A549 (cell line): ENCODE data around the gene EMSY. TPM values are rescaled to one million over a fixed set of nuclear protein-coding genes. Genes with fewer than 3 reads are reported as not detected.
A peak's percentile ranks its signal among the peaks of the same experiment; 100 is the strongest.

Experiments
- ATAC-seq, 2 experiments: fragments of 200-7000 bp in 1 of 2; fragments of >200 bp in 1 of 2; cut with Nextera tagmentation in 1 of 2; cut with Tn5 transposase in 1 of 2; 3 replicates each; pipeline versions ENCODE4 v1.8.0 to v1.9.1; 2018 to 2020; ENCODE audit warnings: mild to moderate bottlenecking in 1 of 2, moderate library complexity in 1 of 2
- CTCF ChIA-PET: fragments of 300-600 bp; sonication (Branson Sonifier 250); formaldehyde crosslinking; extraction: SDS; loops from one replicate; lab custom pipeline; 2021; ENCODE audit warnings: antibody characterized with exemption, inconsistent platforms; lab: Yijun Ruan, JAX
- POLR2A ChIA-PET: fragments of 350-600 bp; formaldehyde crosslinking; extraction: SDS; loops from one replicate; lab custom pipeline; 2021; ENCODE audit warnings: antibody characterized with exemption, inconsistent platforms; lab: Yijun Ruan, JAX
- DNase-seq, 2 experiments: peaks; one replicate each; pipeline versions ENCODE4 v3.0.0 to v3.0.0-alpha.2; 2011 to 2016; ENCODE audit warnings: low read depth in 1 of 2, low spot score in 1 of 2
- FAIRE-seq: peaks from 2 replicates; lab custom pipeline; 2011; peaks lifted over from hg19 to GRCh38; lab: Jason Lieb, UNC
- H3K27ac ChIP-seq, 2 experiments: fragments of >200 bp; sonication (Bioruptor Twin); formaldehyde crosslinking; 3 replicates each; pipeline ENCODE4 v1.5.1; 2016 to 2017
- H3K4me1 ChIP-seq: fragments of >200 bp; sonication (Bioruptor Twin); formaldehyde crosslinking; 3 replicates; pipeline ENCODE4 v1.6.1; 2016
- H3K4me2 ChIP-seq: fragments of >200 bp; sonication (Bioruptor Twin); formaldehyde crosslinking; 3 replicates; pipeline ENCODE4 v1.6.1; 2016
- H3K4me3 ChIP-seq: fragments of >200 bp; sonication (Bioruptor Twin); formaldehyde crosslinking; 3 replicates; pipeline ENCODE4 v1.5.1; 2016
- H3K9me3 ChIP-seq: fragments of >200 bp; sonication (Bioruptor Twin); formaldehyde crosslinking; 3 replicates; pipeline ENCODE4 v1.6.1; 2016
- BHLHE40 ChIP-seq: IDR thresholded peaks from 2 replicates; pipeline ENCODE4 v1.6.1; 2012; ENCODE audit warnings: low read depth, low read length, inconsistent platforms
- CBX8 ChIP-seq: fragments of 200-600 bp; sonication (generic); IDR thresholded peaks from 2 replicates; pipeline ENCODE4 v1.6.1; 2016
- CEBPB ChIP-seq, 2 experiments: fragments of >200 bp in 1 of 2; sonication (Bioruptor Twin) in 1 of 2; formaldehyde crosslinking in 1 of 2; IDR thresholded peaks; 2 replicates each; pipeline ENCODE4 v1.6.1; 2012 to 2016
- CHD2 ChIP-seq: fragments of 150-350 bp; IDR thresholded peaks from 2 replicates; pipeline ENCODE4 v1.6.1; 2014; ENCODE audit warnings: low read length; ENCODE audit not compliant: partially characterized antibody
- CHD4 ChIP-seq: fragments of 200-600 bp; sonication (generic); IDR thresholded peaks from 2 replicates; pipeline ENCODE4 v1.6.1; 2016; ENCODE audit warnings: antibody characterized with exemption, mild to moderate bottlenecking, borderline replicate concordance
- CTCF ChIP-seq: fragments of >200 bp; sonication (Bioruptor Twin); formaldehyde crosslinking; IDR thresholded peaks from 3 replicates; pipeline ENCODE4 v1.5.1; 2016
- E2F6 ChIP-seq: IDR thresholded peaks from 2 replicates; pipeline ENCODE4 v1.6.1; 2012; ENCODE audit warnings: low read depth, borderline replicate concordance
- EP300 ChIP-seq, 2 experiments: fragments of >200 bp; sonication (Bioruptor Twin); formaldehyde crosslinking; IDR thresholded peaks; 2 replicates in 1 of 2; 3 replicates in 1 of 2; pipeline ENCODE4 v1.6.1; 2016 to 2017
- ESRRA ChIP-seq: fragments of 150-350 bp; IDR thresholded peaks from 2 replicates; pipeline ENCODE4 v1.6.1; 2014; ENCODE audit warnings: mild to moderate bottlenecking, low read length, borderline replicate concordance
- FOSL2 ChIP-seq, 2 experiments: fragments of 450-650 bp in 1 of 2; fragments of >200 bp in 1 of 2; sonication (Bioruptor Twin) in 1 of 2; formaldehyde crosslinking; IDR thresholded peaks; 2 replicates each; pipeline versions ENCODE4 v1.5.0 to v1.6.1; 2016 to 2020; ENCODE audit warnings: mild to moderate bottlenecking in 1 of 2, moderate library complexity in 1 of 2
- FOXS1 ChIP-seq: fragments of 250-450 bp; sonication (Bioruptor Pico); IDR thresholded peaks from 2 replicates; pipeline ENCODE4 v1.5.0; 2020; ENCODE audit warnings: mild to moderate bottlenecking, moderate library complexity
- GATA3 ChIP-seq: IDR thresholded peaks from 2 replicates; pipeline ENCODE4 v1.6.1; 2012; ENCODE audit warnings: borderline replicate concordance
- HES2 ChIP-seq: fragments of >200 bp; sonication (Bioruptor Twin); formaldehyde crosslinking; IDR thresholded peaks from 2 replicates; pipeline ENCODE4 v1.6.1; 2016
- HMGXB4 ChIP-seq: fragments of 250-450 bp; sonication (Bioruptor Pico); IDR thresholded peaks from 2 replicates; pipeline ENCODE4 v1.5.0; 2021; ENCODE audit warnings: mild to moderate bottlenecking, moderate library complexity, borderline replicate concordance
- KDM1A ChIP-seq: fragments of 200-600 bp; sonication (generic); IDR thresholded peaks from 2 replicates; pipeline ENCODE4 v1.6.1; 2016; ENCODE audit warnings: low read depth, mild to moderate bottlenecking
- MAFK ChIP-seq: fragments of 450-650 bp; IDR thresholded peaks from 2 replicates; pipeline ENCODE4 v1.6.1; 2014; ENCODE audit not compliant: partially characterized antibody
- MAZ ChIP-seq: fragments of 150-350 bp; IDR thresholded peaks from 2 replicates; pipeline ENCODE4 v1.6.1; 2014; ENCODE audit warnings: antibody characterized with exemption, low read depth, low read length, borderline replicate concordance
- MYC ChIP-seq: IDR thresholded peaks from 2 replicates; pipeline ENCODE4 v1.6.1; 2012; ENCODE audit warnings: mild to moderate bottlenecking, inconsistent platforms, low read length, improper control_type of control experiment, borderline replicate concordance
- NPAS2 ChIP-seq: fragments of 250-450 bp; sonication (Bioruptor Pico); IDR thresholded peaks from 2 replicates; pipeline ENCODE4 v1.8.0; 2022; ENCODE audit warnings: mild to moderate bottlenecking, moderate library complexity, borderline replicate concordance
- NR3C1 ChIP-seq: fragments of >200 bp; sonication (Bioruptor Twin); formaldehyde crosslinking; IDR thresholded peaks from 3 replicates; pipeline ENCODE4 v1.6.1; 2017
- SMC3 ChIP-seq: fragments of >200 bp; sonication (Bioruptor Twin); formaldehyde crosslinking; IDR thresholded peaks from 3 replicates; pipeline ENCODE4 v1.6.1; 2018; ENCODE audit warnings: inconsistent platforms
- TFCP2L1 ChIP-seq: fragments of 250-450 bp; sonication (Bioruptor Pico); IDR thresholded peaks from 2 replicates; pipeline ENCODE4 v1.5.0; 2021; ENCODE audit warnings: mild to moderate bottlenecking
- ZC3H11A ChIP-seq: fragments of 450-650 bp; IDR thresholded peaks from 2 replicates; pipeline ENCODE4 v1.6.1; 2014; ENCODE audit warnings: antibody characterized with exemption, mild to moderate bottlenecking
- ZFP36 ChIP-seq: fragments of 450-650 bp; IDR thresholded peaks from 2 replicates; pipeline ENCODE4 v1.6.1; 2014; ENCODE audit warnings: borderline replicate concordance; ENCODE audit not compliant: partially characterized antibody
- ZSCAN20 ChIP-seq: fragments of 250-450 bp; sonication (Bioruptor Pico); IDR thresholded peaks from 2 replicates; pipeline ENCODE4 v1.8.0; 2022; ENCODE audit warnings: mild to moderate bottlenecking, moderate library complexity
- WGBS: methylation state at CpG from one replicate; pipeline ENCODE4 v1.1.6; 2017; ENCODE audit errors: missing lambda C conversion rate; 5-methylcytosine and 5-hydroxymethylcytosine counted together
- polyA plus RNA-seq, 4 experiments: library from polyadenylated mRNA; depleted of rRNA in 3 of 4; stranded (reverse); fragments of >200 nt; fragmentation: RNase III in 1 of 4; extraction: RNeasy Plus Mini Kit Qiagen cat#74134 plus additional on column Dnase treatment in 1 of 4; gene quantifications; 2 replicates in 3 of 4; 3 replicates in 1 of 4; pipeline ENCODE4 v1.2.3, GENCODE V29; 2011 to 2017

Gene EMSY
- polyA plus RNA-seq, 2 of the 4 experiments (the other 2 are of a cell fraction), result 11.2 to 23.0 TPM

- Histone ChIP-seq H3K4me1 (peaks cover 4% of the 10 kb centered on the region; the same call in 1 of the 3 replicates), H3K9me3 (0 out of 3 replicates have a peak, but pooled peaks cover 3% of the 10 kb centered on the region), H3K4me3 (no peak overlapping the region), H3K27ac (no peak overlapping the region), H3K4me2 (no peak overlapping the region)
- FAIRE-seq (no peak), DNase-seq (no peak), ATAC-seq (peak; percentile 13 to 49; a peak in 2 of 6 replicates)
- ChIA-PET POLR2A (no interaction called here), CTCF (interaction anchor here (0.9 to 4.1 kb wide), 3 partner anchors 16 to 84 kb away, joined by 3 to 50 read pairs (median 3); no protein-coding TSS in a partner anchor)
- TF ChIP-seq CHD2, result no peak
- no peak for TF ChIP-seq E2F6
- no peak for TF ChIP-seq TFCP2L1 (CRISPR knock-in tag)
- TF ChIP-seq CBX8, result no peak
- no peak for TF ChIP-seq EP300 (IDR thresholded peaks at IDR 0.05)
- TF ChIP-seq CTCF, result no peak
- TF ChIP-seq MAFK, result no peak
- no peak for TF ChIP-seq CEBPB (IDR thresholded peaks at IDR 0.05)
- TF ChIP-seq FOXS1 (CRISPR knock-in tag), result no peak
- TF ChIP-seq NR3C1, result no peak
- TF ChIP-seq BHLHE40, result no peak
- no peak for TF ChIP-seq MAZ
- no peak for TF ChIP-seq KDM1A
- WGBS, result 79% methylated on average over 11 of the region's 11 CpGs
Observed at GRCh38 chr11:76596652-76597051, 151.8 kb downstream of the EMSY start.

GRCh38 chr11:76597533-76598425 is 153.0 kb downstream of the EMSY start:
- Histone ChIP-seq H3K4me2 (no peak overlapping the region), H3K9me3 (0 out of 3 replicates have a peak, but pooled peaks cover 3% of the 10 kb centered on the region), H3K4me3 (no peak overlapping the region), H3K27ac (no peak overlapping the region)
- 61% methylated on average over 8 of the region's 12 CpGs for WGBS
- ATAC-seq (no peak; a peak in 1 of 6 replicates), DNase-seq (no peak), FAIRE-seq (no peak)
- ChIA-PET POLR2A (no interaction called here), CTCF (interaction anchor here (0.9 to 4.1 kb wide), 22 partner anchors 9 to 183 kb away, joined by 3 to 50 read pairs (median 4); no protein-coding TSS in a partner anchor)
- TF ChIP-seq HES2 (no peak), HMGXB4 (no peak), ZSCAN20 (CRISPR knock-in tag) (no peak)
- TF ChIP-seq, all 56 proteins: peak for 0
- peaks cover 4% of the 10 kb centered on the region; the same call in 1 of the 3 replicates for H3K4me1 ChIP-seq

- ATAC-seq (peak; percentile 87 to 95), FAIRE-seq (no peak), DNase-seq (peak; percentile 64 to 73)
- WGBS, result 13% methylated on average over 6 of the region's 6 CpGs
- Histone ChIP-seq H3K4me2 (0 out of 3 replicates have a peak overlapping the region, but pooled peaks have one; percentile 9), H3K27ac (no peak overlapping the region), H3K4me3 (no peak overlapping the region), H3K4me1 (peaks cover 4% of the 10 kb centered on the region; the same call in 1 of the 3 replicates), H3K9me3 (0 out of 3 replicates have a peak, but pooled peaks cover 3% of the 10 kb centered on the region)
- ChIA-PET POLR2A (no interaction called here), CTCF (interaction anchor here (0.6 to 4.1 kb wide), 30 partner anchors 8 to 184 kb away, joined by 3 to 50 read pairs (median 4); no protein-coding TSS in a partner anchor)
- TF ChIP-seq CTCF (peak; percentile 65), GATA3 (no peak), CHD4 (no peak), MYC (no peak), NPAS2 (CRISPR knock-in tag) (no peak), SMC3 (peak; percentile 56), CBX8 (no peak), ZC3H11A (no peak), MAFK (no peak), ESRRA (no peak), FOSL2 (IDR thresholded peaks at IDR 0.05) (no peak), FOSL2 (CRISPR knock-in tag; IDR thresholded peaks at IDR 0.05) (no peak), ZFP36 (no peak)
Observed at GRCh38 chr11:76598426-76598839, 153.6 kb downstream of the EMSY start.
